Endothelial cell of umbilical vein (primary cell): ENCODE measurements around the gene SMARCA2. TPM values are rescaled to one million over a fixed set of nuclear protein-coding genes. Genes with fewer than 3 reads are reported as not detected.

Experiments used
- BruUV-seq: library from RNA; stranded (reverse); fragments of 400-500 nt; replicated peaks from 2 replicates; lab custom pipeline; 2021; lab: Mats Ljungman, UMichigan
- CTCF ChIA-PET: fragments of 300-600, 350-600 bp; sonication (Branson Sonifier 250); formaldehyde crosslinking; loops from one replicate; lab custom pipeline; 2021; ENCODE audit warnings: antibody characterized with exemption, inconsistent platforms; lab: Charles Lee
- POLR2A ChIA-PET: fragments of 300-600, 350-600 bp; sonication (Branson Sonifier 250); formaldehyde crosslinking; loops from one replicate; lab custom pipeline; 2021; ENCODE audit warnings: antibody characterized with exemption, inconsistent platforms; lab: Charles Lee
- DNase-seq: peaks from one replicate; pipeline ENCODE4 v3.0.0-alpha.2; 2011; ENCODE audit warnings: low read depth, low spot score
- FAIRE-seq: peaks from 2 replicates; lab custom pipeline; 2011; peaks lifted over from hg19 to GRCh38; lab: Jason Lieb, UNC
- H2AFZ ChIP-seq: 2 replicates; pipeline ENCODE4 v1.6.0; 2012; ENCODE audit warnings: low read depth, low read length, control low read depth, inconsistent platforms
- H3K27ac ChIP-seq: 2 replicates; pipeline ENCODE4 v1.5.1; 2011; ENCODE audit warnings: low read depth, mild to moderate bottlenecking, control low read depth, low read length, moderate library complexity; ENCODE audit not compliant: insufficient read depth
- H3K27me3 ChIP-seq, 2 experiments: 2 replicates each; pipeline versions ENCODE4 v1.6.0 to v1.6.1; 2011; ENCODE audit warnings: low read length in 2 of 2, mixed read lengths in 1 of 2; ENCODE audit not compliant: control insufficient read depth in 2 of 2, insufficient read depth in 2 of 2
- H3K36me3 ChIP-seq, 2 experiments: 2 replicates in 1 of 2; 3 replicates in 1 of 2; pipeline ENCODE4 v1.5.1; 2011; ENCODE audit warnings: low read length in 2 of 2, mild to moderate bottlenecking in 1 of 2, moderate library complexity in 1 of 2; ENCODE audit not compliant: control insufficient read depth in 2 of 2, insufficient read depth in 2 of 2; ENCODE audit errors: extremely low read depth in 1 of 2
- H3K4me1 ChIP-seq: 3 replicates; pipeline ENCODE4 v1.5.1; 2011; ENCODE audit warnings: mild to moderate bottlenecking, low read length; ENCODE audit not compliant: control insufficient read depth, insufficient read depth; ENCODE audit errors: extremely low read depth
- H3K4me2 ChIP-seq: 2 replicates; pipeline ENCODE4 v1.6.1; 2011; ENCODE audit warnings: low read length, control low read depth, mixed read lengths; ENCODE audit not compliant: insufficient read depth
- H3K4me3 ChIP-seq, 3 experiments: fragments of 200-600 bp in 1 of 3; sonication (generic), shearing (Covaris generic) in 1 of 3; replicated peaks in 1 of 3; 2 replicates each; pipeline ENCODE4 v1.5.1; 2011 to 2016; ENCODE audit warnings: control low read depth in 3 of 3, low read length in 3 of 3, mild to moderate bottlenecking in 2 of 3, inconsistent platforms in 1 of 3, low read depth in 1 of 3, moderate library complexity in 1 of 3; ENCODE audit not compliant: insufficient read depth in 1 of 3
- H3K79me2 ChIP-seq: 2 replicates; pipeline ENCODE4 v1.6.0; 2012; ENCODE audit warnings: low read length, inconsistent platforms; ENCODE audit not compliant: control insufficient read depth, insufficient read depth
- H3K9ac ChIP-seq: replicated peaks from 2 replicates; pipeline ENCODE3; 2011; ENCODE audit warnings: low read length, control low read depth; ENCODE audit not compliant: insufficient read depth; ENCODE audit errors: extremely low read depth
- H3K9me1 ChIP-seq: replicated peaks from 3 replicates; pipeline ENCODE4 v1.6.0; 2011; ENCODE audit warnings: mild to moderate bottlenecking, low read length; ENCODE audit not compliant: control insufficient read depth, insufficient read depth; ENCODE audit errors: extremely low read depth
- H3K9me3 ChIP-seq: replicated peaks from 2 replicates; pipeline ENCODE4 v1.5.1; 2012; ENCODE audit warnings: low read length, inconsistent platforms; ENCODE audit not compliant: control insufficient read depth, insufficient read depth
- H4K20me1 ChIP-seq: replicated peaks from 2 replicates; pipeline ENCODE3; 2011; ENCODE audit warnings: mild to moderate bottlenecking, low read length; ENCODE audit not compliant: control insufficient read depth, insufficient read depth; ENCODE audit errors: extremely low read depth
- CTCF ChIP-seq, 2 donors: IDR thresholded peaks; 1 replicate in 1 of 2; 2 replicates in 1 of 2; pipeline ENCODE4 v1.5.1; 2011; ENCODE audit warnings: low read length in 2 of 2, mild to moderate bottlenecking in 2 of 2, moderate library complexity in 2 of 2, control low read depth in 1 of 2, inconsistent platforms in 1 of 2, low read depth in 1 of 2; ENCODE audit not compliant: insufficient read depth in 1 of 2; ENCODE audit errors: extremely low read depth in 1 of 2
- EZH2 ChIP-seq: IDR thresholded peaks from 2 replicates; pipeline ENCODE4 v1.6.1; 2012; ENCODE audit warnings: borderline replicate concordance, low read depth, mild to moderate bottlenecking, moderate library complexity, low read length, inconsistent platforms; ENCODE audit not compliant: severe bottlenecking
- FOS ChIP-seq: IDR thresholded peaks from 2 replicates; pipeline ENCODE4 v1.6.1; 2011; ENCODE audit warnings: mild to moderate bottlenecking, low read length, moderate library complexity, borderline replicate concordance; ENCODE audit not compliant: insufficient read depth
- GATA2 ChIP-seq: IDR thresholded peaks from 2 replicates; pipeline ENCODE4 v1.7.0; 2011; ENCODE audit warnings: low read depth, mild to moderate bottlenecking, moderate library complexity, mixed read lengths, low read length; ENCODE audit not compliant: insufficient read length, insufficient read depth
- JUN ChIP-seq: IDR thresholded peaks from 2 replicates; pipeline ENCODE4 v1.6.1; 2011; ENCODE audit warnings: borderline replicate concordance, low read depth; ENCODE audit not compliant: insufficient read length, insufficient read depth
- MAX ChIP-seq: IDR thresholded peaks from 2 replicates; pipeline ENCODE4 v1.6.1; 2011; ENCODE audit not compliant: insufficient read depth, insufficient read length
- MYC ChIP-seq: IDR thresholded peaks from one replicate; pipeline ENCODE4 v1.6.1; 2011; ENCODE audit warnings: mild to moderate bottlenecking, low read depth, low read length
- POLR2A ChIP-seq: IDR thresholded peaks from 2 replicates; pipeline ENCODE4 v1.6.1; 2012; ENCODE audit warnings: low read depth, mild to moderate bottlenecking, control low read depth, low read length
- POLR2AphosphoS5 ChIP-seq: IDR thresholded peaks from 2 replicates; pipeline ENCODE4 v1.6.1; 2012; ENCODE audit warnings: low read depth, mild to moderate bottlenecking, control low read depth, low read length, moderate library complexity; ENCODE audit not compliant: insufficient read depth
- dilution Hi-C: fragments of 300-500 bp; cut with MboI; formaldehyde crosslinking; loops from one replicate; pipeline ENCODE4 v1.15.0; 2019; ENCODE audit warnings: low sequenced_read_pairs; ENCODE audit not compliant: extremely low pct_ligation_motif_present
- intact Hi-C: fragments of 100-400 bp; cut with micrococcal nuclease; formaldehyde crosslinking; loops from one replicate; pipeline ENCODE4 v1.10.0; 2022
- polyA plus RNA-seq, 4 experiments: library from polyadenylated mRNA; depleted of rRNA in 3 of 4; stranded (reverse) in 3 of 4; unstranded in 1 of 4; fragments of >200 nt; gene quantifications; 2 replicates each; pipeline versions ENCODE4 v1.2.1 to v1.2.3, GENCODE V29; 2011 to 2012; ENCODE audit warnings: missing spikeins in 1 of 4
- total RNA-seq: library from RNA; stranded (reverse); gene quantifications from 2 replicates; pipeline ENCODE4 v1.2.3, GENCODE V29; 2021

SMARCA2 gene
- total and polyA plus RNA-seq, 2 donors (not counting 3 experiments of a cell fraction or from before 2014, with no cell fraction given) = 54.5 to 79.9 TPM

GRCh38 chr9:2190939-2191608 lies 175.9 kb downstream of the SMARCA2 start:
- Histone ChIP-seq H3K4me2 (no peak overlapping the region), H3K9ac (no peak overlapping the region), H3K36me3 (peaks cover 5 to 15% of the 10 kb centered on the region in 2 experiments), H2AFZ (no peak overlapping the region), H3K79me2 (no peaks in the 10 kb centered on the region), H3K4me1 (no peaks in the 10 kb centered on the region), H3K9me1 (no peaks in the 10 kb centered on the region), H3K27me3 (no peaks in the 10 kb centered on the region), H3K9me3 (no peaks in the 10 kb centered on the region), H3K4me3 (no peak overlapping the region), H4K20me1 (no peaks in the 10 kb centered on the region), H3K27ac (no peak overlapping the region)
- CTCF ChIA-PET = interaction anchor here (0.9 to 1.5 kb wide), 2 partner anchors 10 to 16 kb away, joined by 3 to 4 read pairs; no protein-coding TSS in a partner anchor
- TF ChIP-seq JUN (no peak), EZH2 (no peak), MYC (no peak), GATA2 (no peak), MAX (no peak), CTCF (IDR thresholded peaks at IDR 0.05; ENCODE audit: extremely low read depth in 1 of 2, insufficient read depth in 1 of 2, low read depth in 1 of 2, low read length in 2 of 2) (no peak), POLR2AphosphoS5 (no peak), FOS (no peak), POLR2A (no peak)
- BruUV-seq = no TSS peak
- FAIRE-seq (no peak), DNase-seq (no peak)
- intact Hi-C loops = no loop called here
- POLR2A ChIA-PET = no interaction called here
- dilution Hi-C loops = no loop called here
